DMS153 treated with DMSO at 0.1 percent for 48 hours (cell line): Measurements from ENCODE around the gene PRICKLE4.
"Not testable (repeated sequence)": the region's sequence is repeated elsewhere in the genome, so short reads cannot be mapped to it uniquely, and the experiment has no call there.

Source experiments
- DNase-seq: peaks from one replicate; lab custom pipeline; 2025; ENCODE audit not compliant: unreplicated experiment; lab: John Stamatoyannopoulos, UW

PRICKLE4 gene

GRCh38 chr6:41791305-41791704, 10.7 kb downstream of the PRICKLE4 start:
- DNase-seq, result no peak

DNA sequence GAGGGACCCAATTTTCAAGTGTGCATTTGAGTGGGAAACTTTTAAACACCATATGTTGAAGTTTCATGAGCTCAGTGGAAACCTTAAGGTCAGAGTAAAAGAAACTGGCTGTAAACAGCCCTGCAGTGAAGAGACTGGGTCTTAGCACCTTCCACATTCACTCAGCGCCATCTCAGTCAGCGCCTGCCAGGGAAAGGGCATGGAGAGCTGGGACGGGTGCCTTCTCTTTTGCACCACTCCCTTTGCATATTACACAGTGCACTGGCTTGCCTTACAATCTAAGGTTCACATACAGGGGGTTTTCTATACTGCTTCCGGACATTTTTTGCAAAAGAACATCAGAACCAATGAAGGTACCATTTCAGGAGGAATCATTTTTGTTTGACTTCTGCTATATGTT, 11.4 kb downstream of the PRICKLE4 start:
- no peak for DNase-seq

DNA sequence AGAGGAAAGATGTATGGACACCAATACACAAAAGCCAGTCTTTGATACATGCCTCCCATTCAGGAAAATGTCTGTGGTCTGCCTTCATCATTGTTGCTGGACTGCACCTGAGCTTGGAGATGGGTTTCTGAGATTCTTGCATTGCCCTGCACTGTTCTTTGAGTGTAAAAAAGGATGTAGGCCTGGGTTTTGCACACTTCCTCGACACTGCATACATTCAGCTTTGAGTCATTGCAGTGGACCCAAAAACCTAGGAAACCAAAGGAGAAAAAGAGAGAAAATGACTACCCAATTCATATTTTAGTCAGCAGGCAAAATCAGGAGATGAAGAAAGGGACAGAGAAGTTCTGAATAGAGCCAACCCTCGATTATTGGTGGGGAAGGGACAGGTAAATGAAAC, 15.9 kb downstream of the PRICKLE4 start:
- DNase-seq, result no peak

DNA sequence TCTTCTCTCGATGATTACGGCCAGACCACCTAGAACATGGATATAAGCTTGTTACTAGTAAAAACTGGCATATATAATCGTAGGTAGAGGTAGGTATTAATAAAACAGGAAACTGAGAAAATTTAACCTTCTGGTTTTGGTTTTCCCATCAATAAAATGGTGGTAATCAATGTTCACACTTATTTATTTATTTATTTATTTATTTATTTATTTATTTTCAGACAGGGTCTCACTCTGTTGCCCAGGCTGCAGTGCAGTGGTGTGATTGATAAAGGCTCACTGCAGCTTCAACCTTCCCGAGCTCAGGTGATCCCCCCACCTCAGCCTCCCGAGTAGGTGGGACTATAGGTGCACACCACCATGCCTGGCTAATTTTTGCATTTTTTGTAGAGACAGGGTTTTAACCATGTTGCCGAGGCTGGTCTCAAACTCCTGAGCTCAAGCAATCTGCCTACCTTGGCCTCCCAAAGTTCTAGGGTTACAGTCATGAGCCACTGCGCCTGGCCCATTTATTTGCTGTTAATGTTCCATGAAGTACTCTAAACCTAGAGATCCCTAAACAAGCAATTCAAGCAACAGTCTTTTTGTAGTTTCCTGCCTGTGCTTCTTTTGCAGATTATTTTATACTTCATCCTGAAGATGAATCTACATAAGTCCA, 18.4 kb downstream of the PRICKLE4 start:
- no peak for DNase-seq

GRCh38 chr6:41799559-41799911, 19.0 kb downstream of the PRICKLE4 start:
- no peak for DNase-seq

DNA sequence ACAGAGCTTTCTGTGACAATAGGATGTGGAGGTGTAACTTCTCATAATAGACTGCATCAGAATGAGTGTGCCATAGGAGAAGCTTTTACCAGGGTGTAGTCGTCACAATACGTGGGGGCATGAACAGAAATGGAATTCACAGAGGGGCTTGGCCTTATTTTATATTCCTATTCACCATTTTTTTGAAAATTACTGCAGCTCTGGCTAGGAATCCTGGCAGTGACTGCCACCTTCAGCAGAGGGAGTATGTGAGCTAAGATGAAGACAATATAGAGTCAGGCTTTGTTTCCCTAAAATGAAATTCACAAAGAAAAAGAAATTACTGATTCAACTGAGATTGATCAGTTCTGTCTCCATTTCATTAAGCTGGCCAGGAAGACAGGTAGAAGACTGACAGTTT, 20.8 kb downstream of the PRICKLE4 start:
- no peak for DNase-seq

- DNase-seq, result no peak
Observed at GRCh38 chr6:41805830-41806774, 25.5 kb downstream of the PRICKLE4 start.

GRCh38 chr6:41811095-41811494, 30.5 kb downstream of the PRICKLE4 start:
- no peak for DNase-seq

DNA sequence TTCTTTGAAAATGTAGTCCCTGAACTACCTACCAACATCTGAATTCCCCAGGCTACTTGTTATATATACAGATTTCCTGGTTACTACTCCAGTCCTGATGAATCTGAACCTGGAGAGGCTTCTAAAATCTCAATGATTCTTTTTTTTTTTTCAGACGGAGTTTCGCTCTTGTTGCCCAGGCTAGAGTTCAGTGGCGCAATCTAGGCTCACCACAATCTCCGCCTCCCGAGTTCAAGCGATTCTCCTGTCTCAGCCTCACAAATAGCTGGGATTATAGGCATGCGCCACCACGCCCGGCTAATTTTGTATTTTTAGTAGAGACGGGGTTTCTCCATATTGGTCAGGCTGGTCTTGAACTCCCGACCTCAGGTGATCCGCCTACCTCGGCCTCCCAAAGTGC, 31.4 kb downstream of the PRICKLE4 start:
- DNase-seq, result not testable (repeated sequence)

DNA sequence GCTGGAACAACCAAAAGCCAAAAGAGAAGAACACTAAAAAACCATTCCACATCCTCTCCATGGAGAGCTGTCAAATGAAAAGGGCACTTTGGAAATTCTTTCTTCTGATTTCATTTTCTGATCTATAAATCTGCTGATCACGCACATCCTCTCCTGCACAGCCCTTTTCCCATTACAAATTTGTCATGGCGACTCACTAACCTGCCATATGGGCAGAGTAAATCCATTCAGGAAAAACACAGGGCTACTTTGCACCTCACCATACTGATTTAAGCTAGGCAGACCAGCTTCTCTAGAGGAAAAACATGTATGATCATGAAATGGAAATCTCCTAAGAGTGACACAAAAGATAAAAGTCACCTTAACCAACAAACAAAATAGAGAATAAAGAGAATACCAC, 32.9 kb downstream of the PRICKLE4 start:
- no peak for DNase-seq

DNA sequence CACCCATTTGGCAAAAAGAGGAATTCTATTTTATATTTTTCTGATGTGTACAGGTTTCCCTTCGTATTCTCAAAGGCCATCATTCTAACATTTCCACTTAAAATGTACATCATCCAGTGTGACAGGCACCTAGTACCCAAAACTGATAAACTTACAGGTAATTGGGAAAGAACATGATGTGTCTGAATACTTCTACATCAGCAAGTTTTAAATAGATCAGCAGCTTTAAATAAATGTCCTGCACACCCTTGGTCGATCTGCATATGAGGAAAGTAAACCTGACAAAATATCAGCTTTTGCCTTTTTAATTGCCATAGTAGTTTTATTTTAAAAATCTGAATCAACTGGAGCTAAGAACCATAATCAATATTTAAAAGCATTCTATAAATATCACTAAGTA, 33.4 kb downstream of the PRICKLE4 start:
- DNase-seq, result no peak

DNA sequence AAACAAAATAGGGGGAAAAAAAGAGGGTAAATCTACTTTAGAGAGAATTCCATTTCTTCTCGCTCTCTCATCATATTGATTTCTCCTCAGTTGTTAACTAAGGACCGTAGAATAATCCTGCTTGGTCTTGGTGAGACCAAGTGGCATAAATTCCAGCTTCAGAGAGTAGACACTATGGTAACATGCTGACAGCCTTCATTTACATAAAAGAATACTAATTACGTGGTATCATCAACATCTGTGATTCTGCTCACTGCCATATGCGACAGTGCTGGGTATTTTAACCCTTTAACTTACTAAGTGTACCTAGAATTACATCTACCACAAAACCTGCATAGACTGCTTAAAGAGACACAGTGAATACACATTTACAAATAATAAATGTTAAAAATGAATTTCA, 34.0 kb downstream of the PRICKLE4 start:
- no peak for DNase-seq

- DNase-seq, result no peak
Observed at GRCh38 chr6:41815587-41815986, 35.0 kb downstream of the PRICKLE4 start.

DNA sequence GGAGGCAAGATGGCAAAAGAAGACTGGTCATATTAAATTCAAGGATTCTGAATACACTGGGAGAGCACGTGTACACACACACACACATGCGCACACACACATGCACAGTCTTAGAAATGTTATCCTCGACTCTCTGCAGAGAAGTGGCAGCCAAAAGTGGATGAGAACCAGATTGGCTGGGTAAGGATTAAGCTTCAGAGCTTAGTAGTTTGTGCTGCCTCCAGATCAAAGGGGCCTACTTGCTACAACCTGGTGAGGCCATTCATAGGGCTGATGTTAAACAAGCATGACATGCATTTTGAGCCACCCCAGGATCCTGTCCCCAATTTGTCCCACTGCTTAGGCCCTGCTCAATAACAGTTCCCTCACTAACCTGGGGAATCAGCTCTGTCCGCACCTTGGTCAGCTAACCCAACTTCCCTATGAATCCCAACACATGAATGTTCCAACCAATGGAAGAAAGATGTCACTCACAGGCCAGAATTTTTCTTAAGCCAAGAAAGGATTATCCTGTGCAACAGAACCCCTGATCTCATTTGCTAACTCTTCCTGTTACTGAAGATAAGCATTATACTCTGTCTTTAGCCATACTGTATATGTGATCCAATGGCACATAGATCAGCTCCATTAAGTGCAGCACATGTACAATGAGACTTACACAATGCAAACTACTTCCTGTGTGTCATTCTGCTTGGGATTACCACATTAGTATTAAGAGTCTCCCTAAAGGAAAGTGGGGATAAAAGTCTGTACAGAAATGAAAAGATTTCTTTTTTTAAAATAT, 37.9 kb downstream of the PRICKLE4 start:
- no peak for DNase-seq

- DNase-seq, result no peak
Observed at GRCh38 chr6:41821266-41821665, 40.7 kb downstream of the PRICKLE4 start.

GRCh38 chr6:41822021-41822420, 41.4 kb downstream of the PRICKLE4 start:
- no peak for DNase-seq

DNA sequence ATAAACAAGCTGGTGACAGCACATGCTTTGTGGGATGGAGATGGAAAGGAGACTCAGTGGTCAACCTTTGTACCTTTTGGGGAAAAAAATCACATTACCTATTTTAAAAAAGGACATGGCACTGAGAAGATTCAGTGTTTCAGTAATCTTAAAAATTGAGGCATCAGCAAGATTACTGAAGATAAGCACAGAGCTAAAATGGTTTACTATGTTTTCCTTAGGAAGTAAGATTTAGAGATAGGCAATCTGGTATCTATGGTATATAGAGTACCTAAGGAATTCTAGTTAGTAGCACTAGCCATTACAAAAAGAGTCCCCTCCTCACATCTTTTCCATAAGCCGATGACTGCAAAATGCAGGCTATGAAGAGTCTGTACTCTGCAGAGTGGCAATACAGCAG, 42.6 kb downstream of the PRICKLE4 start:
- DNase-seq, result no peak

GRCh38 chr6:41824571-41825569, 44.3 kb downstream of the PRICKLE4 start:
- no peak for DNase-seq

DNA sequence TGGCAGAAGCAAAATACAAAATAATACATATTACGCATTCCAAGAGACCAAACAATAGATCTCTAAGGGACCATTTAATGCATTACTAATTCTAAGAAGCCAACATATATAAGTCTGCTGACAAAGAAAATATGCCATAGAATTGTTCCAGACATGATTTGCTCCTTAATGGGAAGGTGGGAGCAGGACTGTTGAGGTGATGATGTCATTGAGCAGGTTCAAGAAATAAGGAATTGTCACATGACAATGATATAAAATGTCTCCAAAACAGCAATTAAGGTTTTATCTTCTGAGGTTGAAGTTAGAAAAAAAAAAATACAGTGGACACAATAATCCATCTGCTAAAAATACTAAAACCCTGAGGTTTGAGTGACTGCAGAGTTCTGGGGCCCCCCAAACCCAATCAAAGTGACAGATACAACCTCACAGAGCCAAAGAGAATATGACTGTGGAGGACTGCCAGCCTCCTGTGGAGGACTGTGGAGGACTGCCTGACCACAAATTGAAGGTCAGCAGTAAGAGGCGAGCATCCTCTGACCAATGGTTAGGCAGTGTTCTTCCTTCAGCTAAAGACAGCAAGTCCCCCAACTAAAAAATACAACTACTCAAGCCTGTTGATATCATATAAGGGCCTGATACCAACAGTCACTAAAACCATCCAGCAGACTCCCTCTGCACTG, 45.9 kb downstream of the PRICKLE4 start:
- no peak for DNase-seq

- DNase-seq, result no peak
Observed at GRCh38 chr6:41832263-41832662, 51.7 kb downstream of the PRICKLE4 start.
